Keratinocyte (primary cell): ENCODE measurements around the gene DUSP11. TPM values are rescaled to one million over a fixed set of nuclear protein-coding genes. Genes with fewer than 3 reads are reported as not detected.
A peak's percentile ranks its signal among the peaks of the same experiment; 100 is the strongest.

ENCODE experiments used
- DNase-seq: peaks from one replicate; pipeline ENCODE4 v3.0.0-alpha.2; 2011; ENCODE audit warnings: low read depth, missing footprints, low spot score
- FAIRE-seq: peaks from 2 replicates; lab custom pipeline; 2011; peaks lifted over from hg19 to GRCh38; lab: Jason Lieb, UNC
- H2AFZ ChIP-seq: 2 replicates; pipeline ENCODE4 v1.6.0; 2012; ENCODE audit warnings: low read length, control low read depth, inconsistent platforms; ENCODE audit not compliant: control insufficient read depth
- H3K27ac ChIP-seq: 2 replicates; pipeline ENCODE4 v1.5.1; 2011; ENCODE audit warnings: low read length; ENCODE audit not compliant: control insufficient read depth, insufficient read depth
- H3K27me3 ChIP-seq: 3 replicates; pipeline ENCODE4 v1.6.0; 2011; ENCODE audit warnings: low read length; ENCODE audit not compliant: control insufficient read depth, insufficient read depth; ENCODE audit errors: extremely low read depth
- H3K36me3 ChIP-seq, 2 experiments: 2 replicates in 1 of 2; 3 replicates in 1 of 2; pipeline ENCODE4 v1.5.1; 2011; ENCODE audit warnings: low read length in 2 of 2, mild to moderate bottlenecking in 1 of 2; ENCODE audit not compliant: control insufficient read depth in 2 of 2, insufficient read depth in 2 of 2; ENCODE audit errors: extremely low read depth in 1 of 2
- H3K4me1 ChIP-seq: 3 replicates; pipeline ENCODE4 v1.5.1; 2011; ENCODE audit warnings: low read length; ENCODE audit not compliant: control insufficient read depth, insufficient read depth; ENCODE audit errors: extremely low read depth
- H3K4me2 ChIP-seq: 3 replicates; pipeline ENCODE4 v1.6.0; 2011; ENCODE audit warnings: low read depth, low read length; ENCODE audit not compliant: control insufficient read depth, insufficient read depth; ENCODE audit errors: extremely low read depth
- H3K4me3 ChIP-seq, 3 experiments: fragments of 200-600 bp in 1 of 3; sonication (generic) in 1 of 3; 2 replicates in 2 of 3; 3 replicates in 1 of 3; pipeline ENCODE4 v1.5.1; 2011 to 2016; ENCODE audit warnings: low read length in 3 of 3, mild to moderate bottlenecking in 3 of 3, control low read depth in 2 of 3, inconsistent platforms in 1 of 3, low read depth in 1 of 3, mixed read lengths in 1 of 3, mixed run types in 1 of 3, moderate library complexity in 1 of 3; ENCODE audit not compliant: control insufficient read depth in 2 of 3, insufficient read depth in 2 of 3; ENCODE audit errors: extremely low read depth in 1 of 3
- H3K79me2 ChIP-seq: 2 replicates; pipeline ENCODE4 v1.6.0; 2012; ENCODE audit warnings: low read length; ENCODE audit not compliant: control insufficient read depth, insufficient read depth
- H3K9ac ChIP-seq: 3 replicates; pipeline ENCODE4 v1.6.0; 2011; ENCODE audit warnings: low read length; ENCODE audit not compliant: control insufficient read depth, insufficient read depth; ENCODE audit errors: extremely low read depth
- H3K9me1 ChIP-seq: 3 replicates; pipeline ENCODE4 v1.6.0; 2011; ENCODE audit warnings: low read length; ENCODE audit not compliant: control insufficient read depth, insufficient read depth; ENCODE audit errors: extremely low read depth
- H3K9me3 ChIP-seq: 2 replicates; pipeline ENCODE4 v1.5.1; 2012; ENCODE audit warnings: low read depth, low read length; ENCODE audit not compliant: control insufficient read depth
- H4K20me1 ChIP-seq: 3 replicates; pipeline ENCODE4 v1.6.0; 2011; ENCODE audit warnings: low read length; ENCODE audit not compliant: control insufficient read depth, insufficient read depth; ENCODE audit errors: extremely low read depth
- EZH2 ChIP-seq: IDR thresholded peaks from one replicate; pipeline ENCODE4 v1.6.1; 2012; ENCODE audit warnings: inconsistent platforms, mild to moderate bottlenecking, low read length, moderate library complexity
- dilution Hi-C: fragments of 300-500 bp; cut with MboI; formaldehyde crosslinking; loops from one replicate; pipeline ENCODE4 v1.7.0; 2020; ENCODE audit warnings: low sequenced_read_pairs; ENCODE audit not compliant: extremely low pct_ligation_motif_present
- polyA plus RNA-seq, 5 experiments: library from polyadenylated mRNA; depleted of rRNA in 3 of 5; stranded (reverse) in 3 of 5; stranded (forward) in 1 of 5; unstranded in 1 of 5; fragments of >200 nt; gene quantifications; 1 replicate in 1 of 5; 2 replicates in 3 of 5; 3 replicates in 1 of 5; pipeline versions ENCODE4 v1.2.1 to v1.2.3, GENCODE V29; 2011 to 2012; ENCODE audit warnings: missing spikeins in 2 of 5, low read depth in 1 of 5, low replicate concordance in 1 of 5
- TF ChIP-seq, protein P1 (sequence below), 3 experiments: IDR thresholded peaks in 1 of 3; conservative IDR thresholded peaks in 1 of 3; optimal IDR thresholded peaks in 1 of 3; 2 replicates in 2 of 3; 3 replicates in 1 of 3; pipeline versions ENCODE3 to v1.5.1; 2011; ENCODE audit warnings: low read length in 3 of 3, mild to moderate bottlenecking in 3 of 3, moderate library complexity in 2 of 3, control low read depth in 1 of 3, inconsistent platforms in 1 of 3; ENCODE audit not compliant: insufficient read depth in 2 of 3; ENCODE audit errors: extremely low read depth in 1 of 3

Gene DUSP11
- polyA plus RNA-seq, 1 donor (not counting 4 experiments of a cell fraction or from before 2014, with no cell fraction given): 83.7 TPM

DNA sequence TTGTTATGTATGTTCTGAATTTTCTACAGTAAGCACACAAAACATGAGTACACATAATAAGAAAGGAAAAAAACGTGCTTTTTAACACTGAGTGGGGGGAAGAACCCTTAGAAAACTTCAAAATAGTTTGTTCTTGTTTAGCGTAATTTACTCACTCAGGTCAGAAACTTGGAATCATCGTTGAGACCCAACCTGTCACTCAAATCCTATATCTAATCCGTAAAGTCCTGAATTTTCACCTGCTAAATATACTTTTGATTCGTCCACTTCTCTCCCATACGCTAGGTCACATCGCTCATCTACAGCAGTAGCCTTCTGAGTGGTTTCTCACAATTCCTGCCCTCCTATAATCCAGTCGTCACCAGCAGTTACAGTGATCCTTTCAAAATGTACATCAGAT is 43.5 kb downstream of the DUSP11 start:
- DNase-seq (no peak), FAIRE-seq (no peak)
- no peaks in the 10 kb centered on the region for H3K9me3 ChIP-seq
- H3K36me3 ChIP-seq: peaks cover 11 to 12% of the 10 kb centered on the region in 2 experiments
- TF ChIP-seq, protein P1, sequence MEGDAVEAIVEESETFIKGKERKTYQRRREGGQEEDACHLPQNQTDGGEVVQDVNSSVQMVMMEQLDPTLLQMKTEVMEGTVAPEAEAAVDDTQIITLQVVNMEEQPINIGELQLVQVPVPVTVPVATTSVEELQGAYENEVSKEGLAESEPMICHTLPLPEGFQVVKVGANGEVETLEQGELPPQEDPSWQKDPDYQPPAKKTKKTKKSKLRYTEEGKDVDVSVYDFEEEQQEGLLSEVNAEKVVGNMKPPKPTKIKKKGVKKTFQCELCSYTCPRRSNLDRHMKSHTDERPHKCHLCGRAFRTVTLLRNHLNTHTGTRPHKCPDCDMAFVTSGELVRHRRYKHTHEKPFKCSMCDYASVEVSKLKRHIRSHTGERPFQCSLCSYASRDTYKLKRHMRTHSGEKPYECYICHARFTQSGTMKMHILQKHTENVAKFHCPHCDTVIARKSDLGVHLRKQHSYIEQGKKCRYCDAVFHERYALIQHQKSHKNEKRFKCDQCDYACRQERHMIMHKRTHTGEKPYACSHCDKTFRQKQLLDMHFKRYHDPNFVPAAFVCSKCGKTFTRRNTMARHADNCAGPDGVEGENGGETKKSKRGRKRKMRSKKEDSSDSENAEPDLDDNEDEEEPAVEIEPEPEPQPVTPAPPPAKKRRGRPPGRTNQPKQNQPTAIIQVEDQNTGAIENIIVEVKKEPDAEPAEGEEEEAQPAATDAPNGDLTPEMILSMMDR (optimal IDR thresholded peaks at IDR 0.05 in 1 of 3, IDR thresholded peaks at IDR 0.05 in 1 of 3, conservative IDR thresholded peaks at IDR 0.05 in 1 of 3; ENCODE audit: extremely low read depth in 1 of 3, insufficient read depth in 2 of 3, low read length in 3 of 3): no peak
- no peak for TF ChIP-seq EZH2
- peaks cover 21% of the 10 kb centered on the region for H3K79me2 ChIP-seq
- no peaks in the 10 kb centered on the region for H3K9me1 ChIP-seq
- peak overlapping the region; percentile 93 for H3K9ac ChIP-seq
- peaks cover 12% of the 10 kb centered on the region for H3K4me1 ChIP-seq
- H3K4me3 ChIP-seq: peak overlapping the region; percentile 89 to 99 (median 94)
- H3K4me2 ChIP-seq: peak overlapping the region; percentile 100
- dilution Hi-C loops: no loop called here
- H3K27ac ChIP-seq: peak overlapping the region; percentile 79
- H4K20me1 ChIP-seq: no peaks in the 10 kb centered on the region
- H2AFZ ChIP-seq: peak overlapping the region; percentile 79
- H3K27me3 ChIP-seq: no peaks in the 10 kb centered on the region

DNA sequence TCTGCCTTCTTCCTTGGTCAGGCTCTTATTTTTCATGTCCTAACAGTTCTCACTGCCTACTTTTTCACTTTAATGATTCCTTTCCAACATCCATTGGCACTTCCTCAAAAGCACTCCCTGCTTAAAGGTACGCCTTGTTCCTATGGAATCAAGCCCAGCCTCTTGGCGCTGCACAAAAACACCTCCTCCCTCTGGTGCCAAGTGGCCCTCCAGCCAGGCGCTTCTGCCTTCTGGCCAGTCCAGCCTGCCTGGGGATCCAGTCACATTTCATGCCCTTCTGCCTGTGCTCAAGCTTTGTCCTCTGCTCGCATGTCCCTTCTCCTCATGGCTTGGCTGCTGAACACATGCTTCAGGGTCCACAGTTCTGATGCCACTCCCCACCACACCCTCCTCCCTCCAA is 49.1 kb downstream of the DUSP11 start:
- H3K9ac ChIP-seq: no peak overlapping the region
- no peak overlapping the region for H3K27ac ChIP-seq
- H3K9me3 ChIP-seq: no peaks in the 10 kb centered on the region
- peaks cover 13 to 31% of the 10 kb centered on the region in 2 experiments for H3K36me3 ChIP-seq
- no peaks in the 10 kb centered on the region for H3K9me1 ChIP-seq
- H3K4me2 ChIP-seq: no peak overlapping the region
- H4K20me1 ChIP-seq: no peaks in the 10 kb centered on the region
- peaks cover 2% of the 10 kb centered on the region for H3K4me1 ChIP-seq
- TF ChIP-seq, protein P1 (optimal IDR thresholded peaks at IDR 0.05 in 1 of 3, IDR thresholded peaks at IDR 0.05 in 1 of 3, conservative IDR thresholded peaks at IDR 0.05 in 1 of 3; ENCODE audit: extremely low read depth in 1 of 3, insufficient read depth in 2 of 3, low read length in 3 of 3): no peak
- TF ChIP-seq EZH2: no peak
- no peak for DNase-seq
- H3K27me3 ChIP-seq: no peaks in the 10 kb centered on the region
- dilution Hi-C loops: no loop called here
- FAIRE-seq: no peak
- no peak overlapping the region for H2AFZ ChIP-seq
- peaks cover 11% of the 10 kb centered on the region for H3K79me2 ChIP-seq
- no peak overlapping the region for H3K4me3 ChIP-seq
